Endometrial microvascular endothelial cells (primary cell): ENCODE results near the gene HIF3A. TPM values are rescaled to one million over a fixed set of nuclear protein-coding genes. Genes with fewer than 3 reads are reported as not detected.
"Not testable (repeated sequence)": the region's sequence is repeated elsewhere in the genome, so short reads cannot be mapped to it uniquely, and the experiment has no call there.

Experiments
- in situ Hi-C: cut with HindIII; loops from 2 replicates; pipeline ENCODE4 v1.10.0; 2017; ENCODE audit warnings: low sequenced_read_pairs, low pct_unique_long_range_greater_than_20kb; ENCODE audit errors: inconsistent ontology term
- total RNA-seq: library from RNA; depleted of rRNA; stranded (reverse); fragments of >200 nt; gene quantifications from one replicate; pipeline ENCODE4 v1.2.3, GENCODE V29; 2015; ENCODE audit errors: inconsistent ontology term

HIF3A gene
- total RNA-seq = 11.8 TPM

DNA sequence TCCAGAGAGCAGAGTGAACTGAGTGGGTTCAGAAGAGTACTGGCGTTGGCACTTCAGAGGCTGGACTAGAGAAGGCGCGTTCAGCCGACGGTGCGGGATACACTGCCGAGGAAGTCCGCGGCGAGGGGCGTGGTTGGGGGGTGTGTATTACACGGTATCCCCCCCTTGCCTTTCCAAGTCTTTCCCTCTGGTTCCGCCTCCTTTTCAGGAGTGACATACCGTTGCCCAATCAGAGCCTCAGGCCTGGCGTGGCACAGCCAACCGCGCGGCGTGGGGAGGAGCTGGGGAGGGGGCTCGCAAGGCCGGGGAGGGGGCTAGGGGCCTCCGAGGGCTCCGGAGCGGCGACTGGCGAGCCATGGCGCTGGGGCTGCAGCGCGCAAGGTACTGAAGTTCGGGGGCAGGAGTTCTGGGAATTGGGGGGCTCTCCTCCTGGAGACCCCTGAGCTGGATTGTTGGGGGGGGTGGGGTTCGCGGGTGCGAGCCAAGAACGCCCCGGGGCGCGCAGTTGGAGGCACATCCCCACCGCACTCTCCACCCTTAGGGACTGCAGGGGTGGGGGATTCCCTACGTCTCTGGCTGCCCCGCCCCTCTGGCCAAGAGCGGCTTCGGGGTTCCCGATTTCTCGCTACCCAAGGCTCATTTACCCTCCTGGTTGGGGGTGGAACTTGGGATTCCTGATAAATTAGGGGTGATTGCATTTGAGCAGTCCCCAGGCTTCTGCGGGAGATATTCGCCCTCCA, at the start of gene HIF3A:
TSS of gene HIF3A (plus strand) at position 321 of the 740 bp plus-strand sequence. CDS start at position 356, 35 bp downstream.
- in situ Hi-C loops = no loop called here

DNA sequence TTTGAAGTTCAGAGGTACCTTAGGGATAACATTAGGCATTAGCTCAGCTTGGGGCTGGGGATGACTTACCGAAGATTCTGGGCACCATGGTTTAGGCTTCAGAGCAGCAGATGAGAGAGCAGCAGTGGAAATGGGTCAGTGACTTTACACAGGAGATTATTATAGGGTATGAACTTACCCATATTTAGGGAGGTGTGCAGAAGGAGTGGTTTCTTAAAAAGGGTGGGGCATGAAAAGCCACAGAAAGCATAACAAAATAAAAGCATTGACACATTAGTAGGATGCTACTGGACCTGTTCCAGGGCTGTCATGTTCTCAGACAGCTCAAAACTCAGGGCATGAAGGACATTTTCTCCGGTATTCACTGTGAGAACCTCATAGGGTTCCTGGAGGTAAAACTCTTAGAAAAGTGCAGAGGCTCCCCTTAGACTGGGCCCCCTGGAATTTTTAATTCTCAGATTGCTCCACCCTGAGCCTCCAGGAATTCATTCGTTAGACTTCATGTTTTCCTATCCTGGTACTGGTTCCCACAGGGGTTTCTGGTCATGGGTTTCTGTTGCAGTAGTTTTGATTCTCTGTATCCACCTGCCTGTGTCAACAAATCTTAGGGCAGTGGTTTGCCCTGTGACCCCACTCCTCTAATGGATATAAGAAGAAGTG, 46.6 kb upstream of the HIF3A start:
- in situ Hi-C loops = no loop called here

DNA sequence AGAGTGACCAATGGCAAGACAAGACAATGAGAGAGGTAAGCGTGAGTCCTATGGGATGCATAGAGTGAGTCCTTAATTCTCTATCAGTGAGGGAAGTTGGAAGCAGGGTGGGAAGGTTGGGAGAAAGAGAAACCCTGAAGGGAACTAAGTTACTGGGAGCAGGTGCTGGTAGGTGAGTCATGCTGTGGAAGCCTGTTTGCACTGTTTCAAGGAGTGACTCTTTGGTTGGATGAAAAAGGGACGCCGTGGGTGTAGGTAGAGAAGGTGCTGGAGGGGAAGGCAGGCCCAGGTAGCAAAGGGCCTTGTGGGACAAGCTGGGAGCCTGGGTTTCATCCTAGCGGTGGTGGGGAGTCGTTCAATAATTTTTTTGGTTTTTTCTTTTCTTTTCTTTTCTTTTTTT, 45.4 kb upstream of the HIF3A start:
- in situ Hi-C loops = no loop called here

DNA sequence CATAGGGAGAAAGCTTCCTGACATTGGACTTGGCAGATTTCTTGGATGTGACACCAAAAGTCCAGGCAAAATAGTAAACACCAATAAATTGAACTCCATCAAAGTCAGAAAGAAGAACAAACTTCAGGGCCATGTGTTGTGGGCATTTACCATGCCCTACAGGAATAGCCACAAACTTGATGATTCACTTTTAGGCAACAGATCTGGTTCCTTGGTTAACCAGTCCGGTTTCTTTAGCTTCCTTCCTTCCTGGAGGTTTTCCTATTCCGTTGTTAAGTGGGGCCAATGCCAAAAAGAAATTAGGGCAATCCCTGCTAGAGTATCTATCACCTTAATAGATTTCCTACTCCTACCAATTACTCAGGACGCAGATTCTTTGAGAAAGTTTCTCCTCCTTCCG, 42.1 kb upstream of the HIF3A start:
- in situ Hi-C loops = no loop called here

DNA sequence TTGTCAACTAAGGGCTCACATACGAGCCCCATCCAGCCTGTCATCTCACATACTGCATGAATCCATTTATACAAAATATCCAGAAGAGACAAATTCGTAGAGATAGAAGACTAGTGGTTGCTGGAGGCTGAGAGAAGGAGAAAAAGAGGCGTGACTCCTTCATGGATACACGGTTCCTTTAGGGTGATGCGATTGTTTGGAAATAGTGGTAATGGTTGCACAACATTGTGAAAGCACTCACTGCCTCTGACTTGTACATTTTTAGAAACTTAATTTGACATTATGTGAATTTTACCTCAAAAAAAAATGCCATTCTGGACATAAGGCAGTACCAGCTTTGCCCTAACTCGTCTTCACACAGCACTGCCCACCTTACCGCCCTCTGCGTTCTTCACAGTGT, 40.0 kb upstream of the HIF3A start:
- in situ Hi-C loops = no loop called here

DNA sequence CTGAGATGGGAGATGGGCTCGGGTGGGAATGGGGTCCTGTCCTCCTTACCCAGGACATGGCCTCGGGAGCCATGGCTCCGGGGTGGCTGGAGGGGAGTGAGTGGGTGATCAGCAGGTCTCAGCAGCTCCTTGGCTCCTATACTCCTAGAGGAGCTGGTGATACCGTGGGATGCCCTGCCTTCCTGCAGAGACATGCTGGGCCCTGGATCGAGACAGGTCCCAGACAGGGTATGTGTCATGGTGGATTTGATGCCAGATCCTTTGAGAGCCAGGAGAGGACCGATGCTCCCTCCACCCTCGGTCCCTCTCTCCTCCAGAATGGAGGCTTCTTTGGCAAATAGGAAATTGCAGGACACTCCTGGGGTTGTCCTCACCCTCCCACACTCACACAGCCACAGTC, 35.3 kb upstream of the HIF3A start:
- in situ Hi-C loops = not testable (repeated sequence)

DNA sequence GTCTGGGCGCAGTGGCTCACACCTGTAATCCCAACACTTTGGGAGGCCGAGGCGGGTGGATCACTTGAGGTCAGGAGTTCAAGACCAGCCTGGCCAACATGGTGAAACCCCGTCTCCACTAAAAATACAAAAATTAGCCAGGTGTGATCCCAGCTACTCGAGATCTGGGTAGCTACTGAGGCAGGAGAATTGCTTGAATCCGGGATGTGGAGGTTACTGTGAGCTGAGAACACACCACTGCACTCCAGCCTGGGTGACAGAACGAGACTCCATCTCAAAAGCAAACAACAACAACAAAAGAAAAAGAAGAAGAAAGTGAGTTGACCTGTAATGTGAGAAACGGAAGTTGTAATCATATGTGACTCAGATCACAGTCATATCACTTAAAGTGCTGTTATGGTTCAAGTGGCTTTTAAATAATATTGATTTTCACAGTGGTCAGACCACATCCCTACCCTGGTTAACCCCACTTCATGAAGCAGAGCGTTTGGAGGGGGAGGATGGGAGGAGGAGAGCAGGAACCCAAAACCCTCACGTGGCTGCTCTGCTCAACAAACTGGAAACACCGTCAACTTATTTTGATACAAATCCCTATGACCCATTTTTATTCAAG, 34.1 kb upstream of the HIF3A start:
- in situ Hi-C loops = not testable (repeated sequence)

DNA sequence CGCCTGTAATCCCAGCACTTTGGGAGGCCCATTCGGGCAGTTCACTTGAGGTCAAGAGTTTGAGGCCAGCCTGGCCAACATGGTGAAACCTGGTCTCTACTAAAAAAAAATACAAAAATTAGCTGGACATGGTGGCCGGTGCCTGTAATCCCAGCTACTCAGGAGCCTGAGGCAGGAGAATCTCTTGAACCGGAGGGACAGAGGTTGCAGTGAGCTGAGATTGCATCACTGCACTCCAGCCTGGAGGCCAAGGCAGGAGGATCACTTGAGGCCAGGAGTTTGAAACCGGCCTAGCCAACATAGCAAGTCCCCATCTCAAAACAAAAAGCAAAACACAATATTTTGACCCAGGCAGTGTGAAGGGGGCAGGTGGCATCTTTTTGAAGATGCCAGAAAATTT, 32.0 kb upstream of the HIF3A start:
- in situ Hi-C loops = not testable (repeated sequence)

DNA sequence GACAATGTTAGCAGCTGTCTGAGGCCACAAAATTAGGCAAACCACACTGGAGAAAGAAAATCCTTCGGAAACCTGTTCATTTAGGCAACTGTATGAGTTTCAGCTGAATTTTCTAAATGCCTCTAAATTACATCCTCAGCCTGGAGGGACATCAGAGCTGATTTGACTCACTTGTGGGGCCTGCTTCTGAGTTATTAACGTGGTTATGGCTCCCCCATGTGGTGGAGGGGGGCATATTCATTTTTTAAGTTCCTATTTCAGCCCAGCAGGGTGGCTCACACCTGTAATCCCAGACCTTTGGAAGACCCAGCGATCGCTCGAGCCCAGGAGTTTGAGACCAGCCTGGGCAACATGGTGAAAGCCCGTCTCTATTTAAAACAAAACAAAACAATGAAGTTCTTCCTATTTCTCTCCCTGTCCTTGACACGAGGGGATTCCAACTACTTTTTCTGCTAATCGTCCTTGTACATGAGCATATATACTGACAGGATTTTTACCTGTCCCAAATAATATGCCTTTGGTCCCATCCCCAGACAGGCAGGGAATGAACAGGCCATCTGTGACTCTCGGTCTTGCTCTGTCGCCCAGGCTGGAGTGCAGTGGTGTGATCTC, 31.5 kb upstream of the HIF3A start:
- in situ Hi-C loops = no loop called here

DNA sequence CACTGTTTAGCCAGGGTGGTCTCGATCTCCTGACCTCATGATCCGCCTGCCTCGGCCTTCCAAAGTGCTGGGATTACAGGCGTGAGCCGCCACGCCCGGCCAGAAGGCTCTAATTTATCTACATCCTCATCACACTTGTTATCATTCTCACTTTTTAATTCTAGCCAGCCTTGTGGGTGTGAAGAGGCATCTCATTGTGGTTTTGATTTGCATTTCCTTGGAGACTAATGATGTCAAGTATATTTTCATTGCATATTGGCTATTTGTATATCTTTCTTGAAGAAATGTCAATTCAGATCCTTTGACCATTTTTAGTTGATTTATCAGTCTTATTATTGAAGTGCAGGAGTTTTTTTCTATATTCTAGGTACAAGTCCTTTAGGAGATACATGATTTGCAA, 27.7 kb upstream of the HIF3A start:
- in situ Hi-C loops = no loop called here

DNA sequence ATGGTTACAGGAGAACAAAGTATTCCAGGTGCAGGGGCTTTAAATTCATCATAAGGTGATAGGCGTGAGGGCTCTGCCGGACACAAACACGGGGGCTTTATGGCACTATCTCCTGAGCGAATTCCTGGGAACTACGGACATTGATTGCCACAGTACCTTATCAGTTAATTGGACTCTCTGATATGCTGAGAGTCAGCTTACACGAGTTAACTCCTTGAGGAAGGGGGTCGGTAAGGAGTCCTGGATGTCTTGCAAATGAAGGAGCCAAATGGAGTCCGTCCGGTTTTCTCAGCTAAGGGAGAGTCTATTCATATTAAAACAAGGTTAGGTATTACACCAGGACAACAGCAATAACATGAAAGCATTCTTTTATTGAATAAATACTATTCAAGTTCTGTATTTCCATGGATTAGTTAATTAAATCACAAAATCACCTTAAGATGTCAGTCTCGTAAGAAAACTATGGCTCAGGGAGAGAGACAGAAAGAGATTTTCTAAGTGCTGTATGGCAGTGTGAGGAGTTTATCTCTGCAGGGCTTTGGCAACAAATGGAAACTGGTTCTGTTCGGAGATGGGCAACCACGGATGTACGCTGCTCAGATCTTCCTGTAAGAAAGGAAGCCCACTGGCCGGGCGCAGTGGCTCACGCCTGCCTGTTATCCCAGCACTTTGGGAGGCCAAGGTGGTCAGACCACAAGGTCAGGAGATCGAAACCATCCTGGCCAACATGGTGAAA, 26.2 kb upstream of the HIF3A start:
- in situ Hi-C loops = no loop called here

DNA sequence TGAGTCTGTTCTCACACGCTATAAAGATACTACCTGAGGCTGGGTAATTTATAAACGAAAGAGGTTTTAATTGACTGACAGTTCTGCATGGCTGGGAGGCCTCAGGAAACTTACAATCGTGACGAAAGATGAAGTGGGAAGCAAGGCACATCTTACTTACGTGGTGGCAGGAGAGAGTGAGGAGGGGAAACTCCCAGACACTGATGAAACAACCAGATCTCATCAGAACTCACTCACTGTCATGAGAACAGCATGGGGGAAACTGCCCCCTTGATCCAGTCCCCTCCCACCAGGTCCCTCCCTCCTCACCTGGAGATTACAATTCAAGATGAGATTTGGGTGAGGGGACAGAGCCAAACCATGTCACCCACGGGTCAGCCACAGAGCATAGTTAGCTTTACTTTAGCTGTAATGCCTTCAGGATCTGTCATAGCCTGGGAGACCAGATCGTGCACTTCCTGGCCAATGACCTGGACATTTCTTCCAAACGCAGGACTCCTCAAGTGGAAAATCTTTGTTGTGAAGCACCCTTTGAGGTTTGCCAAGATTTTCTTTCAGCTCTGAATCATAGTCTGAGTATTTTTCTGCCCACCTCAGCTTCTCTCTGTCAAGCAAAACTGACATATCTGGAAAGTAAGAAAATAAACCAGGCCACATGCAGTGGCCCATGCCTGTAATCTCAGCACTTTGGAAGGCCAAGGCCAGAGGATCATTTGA, 25.2 kb upstream of the HIF3A start:
- in situ Hi-C loops = no loop called here

DNA sequence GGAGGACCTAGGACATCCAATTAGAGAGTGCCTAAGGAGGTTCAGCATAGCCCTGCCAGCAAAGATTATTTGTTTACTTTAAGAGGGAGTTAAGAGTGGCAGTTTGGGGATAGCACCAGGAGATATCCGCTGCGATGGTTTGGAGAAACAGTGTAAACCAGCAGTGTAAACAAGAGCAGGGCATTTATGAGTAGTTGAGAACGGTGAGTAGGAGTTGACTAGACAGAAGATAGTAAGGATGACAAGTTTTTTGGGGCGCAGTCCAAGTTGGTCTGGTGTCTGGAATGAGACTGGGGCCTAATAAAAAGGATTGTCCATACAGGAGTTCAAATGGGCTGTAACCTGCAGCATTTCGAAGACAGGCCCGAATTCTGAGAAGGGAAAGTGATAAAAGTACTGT, 22.9 kb upstream of the HIF3A start:
- in situ Hi-C loops = not testable (repeated sequence)

DNA sequence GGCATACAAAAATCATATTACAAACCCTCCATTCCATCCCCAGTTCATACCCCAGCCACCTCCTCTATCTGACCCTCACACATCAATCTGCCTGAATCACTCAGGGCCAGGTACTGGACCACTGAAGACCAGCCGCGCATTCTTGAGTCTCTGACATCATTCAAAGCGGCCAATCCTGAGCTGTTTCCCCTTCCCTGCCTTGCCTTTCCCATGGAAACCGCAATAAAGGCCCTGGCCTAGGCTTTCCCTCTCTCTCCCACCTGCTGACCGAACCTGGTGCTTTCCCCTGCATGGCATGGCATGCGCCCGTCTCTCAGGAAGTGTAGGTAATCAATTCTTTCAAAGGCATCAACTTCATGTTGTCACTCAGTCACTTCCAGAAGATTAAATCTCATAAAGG, 17.7 kb upstream of the HIF3A start:
- in situ Hi-C loops = no loop called here

DNA sequence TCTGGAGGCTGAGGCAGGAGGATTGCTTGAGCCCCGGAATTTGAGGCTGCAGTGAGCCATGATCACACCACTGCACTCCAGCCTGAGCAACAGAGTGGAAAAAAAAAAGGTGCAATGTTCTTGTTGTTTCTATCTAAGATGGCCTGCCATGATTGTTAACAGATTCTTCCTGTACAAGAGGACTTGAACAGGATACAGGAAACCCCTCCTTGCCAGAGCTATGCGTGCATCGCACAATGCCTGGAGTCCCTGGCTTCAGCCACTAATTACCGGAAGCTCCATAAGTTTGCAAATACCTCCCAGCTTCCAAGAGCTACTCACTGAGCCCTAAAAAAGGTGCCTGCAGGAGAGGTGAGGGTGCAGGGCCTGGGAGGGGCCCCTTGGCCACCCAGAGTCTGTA, 13.1 kb upstream of the HIF3A start:
- in situ Hi-C loops = no loop called here

DNA sequence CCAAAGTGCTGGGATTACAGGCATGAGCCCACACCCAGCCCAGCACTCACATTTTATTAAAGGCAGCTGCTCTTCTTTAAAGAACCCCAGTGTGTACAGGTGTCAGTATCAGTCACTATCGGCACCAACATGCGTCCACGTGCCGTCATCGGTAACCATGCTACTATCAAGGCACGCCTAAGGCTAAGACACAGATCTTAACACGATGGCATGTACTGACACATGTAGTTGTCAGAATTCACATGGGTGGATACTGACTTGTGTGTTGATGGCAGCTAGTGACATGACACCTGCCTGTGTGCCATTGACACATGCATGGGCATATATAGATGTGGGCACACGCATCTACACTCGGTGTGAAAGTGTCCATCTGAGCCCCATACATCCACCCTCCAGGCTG, 12.2 kb upstream of the HIF3A start:
- in situ Hi-C loops = no loop called here

DNA sequence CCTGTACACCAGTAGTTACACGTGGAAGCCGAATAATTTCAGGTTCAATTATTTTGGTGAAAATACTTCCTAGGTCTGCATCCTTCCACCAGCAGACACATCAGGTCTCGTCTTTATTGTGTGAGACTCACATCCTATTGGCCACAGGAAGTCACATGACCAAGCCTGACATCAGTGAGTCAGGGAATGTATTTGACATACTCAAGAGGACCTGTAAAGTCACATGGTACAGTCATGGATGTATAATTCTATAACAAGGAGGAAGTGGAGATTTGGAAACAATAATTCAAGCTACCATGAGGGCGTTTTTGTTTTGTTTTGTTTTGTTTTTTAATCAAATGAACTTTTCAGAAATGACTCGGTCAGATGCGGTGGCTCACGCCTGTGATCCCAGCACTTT, 9.3 kb upstream of the HIF3A start:
- in situ Hi-C loops = no loop called here

DNA sequence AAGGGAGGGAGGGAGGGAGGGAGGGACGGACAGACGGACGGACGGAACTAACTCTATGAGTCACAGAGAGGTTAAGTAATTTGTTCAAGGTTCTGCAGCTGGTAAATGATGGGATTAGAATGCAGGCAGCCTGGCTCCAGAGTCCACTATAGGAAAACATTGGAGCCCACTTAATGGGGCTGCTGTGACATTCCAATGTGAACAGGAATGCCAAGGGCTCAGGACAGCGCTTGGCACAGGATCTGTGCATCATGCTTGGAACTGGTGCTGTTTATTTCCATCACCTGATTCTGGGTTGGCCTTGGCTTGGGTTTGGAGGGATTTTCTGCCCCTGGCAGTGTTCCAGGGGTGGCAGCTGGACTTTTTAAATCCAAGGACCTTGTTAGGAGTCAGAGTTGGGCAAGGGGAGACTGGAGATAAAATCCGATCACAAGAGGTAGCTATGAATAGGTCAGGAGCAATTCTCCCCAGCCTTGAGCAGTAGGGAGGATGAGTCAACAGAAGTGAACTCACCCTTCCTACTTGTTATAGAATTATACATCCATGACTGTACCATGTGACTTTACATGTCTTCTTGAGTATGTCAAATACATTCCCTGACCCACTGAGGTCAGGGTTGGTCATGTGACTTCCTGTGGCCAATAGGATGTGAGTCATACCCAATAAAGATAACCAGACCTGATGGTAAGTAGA, 7.8 kb upstream of the HIF3A start:
- in situ Hi-C loops = no loop called here
